Natural killer cell (primary cell): ENCODE data around the gene LGI4. TPM values are rescaled to one million over a fixed set of nuclear protein-coding genes. Genes with fewer than 3 reads are reported as not detected.

Source experiments
- ATAC-seq, 3 donors: fragments of 150-1000 bp in 2 of 3; fragments of 200-7000 bp in 1 of 3; cut with Tn5 transposase; 1 replicate in 1 of 3; 2 replicates in 2 of 3; pipeline ENCODE4 v1.10.0; 2021; ENCODE audit warnings: mild to moderate bottlenecking in 2 of 3, moderate library complexity in 2 of 3
- DNase-seq, 2 donors: peaks; one replicate each; pipeline versions ENCODE4 v3.0.0 to v3.0.0-alpha.2; 2013 to 2021; ENCODE audit warnings: mixed read lengths in 1 of 2
- H3K27ac ChIP-seq: one replicate; pipeline ENCODE4 v1.5.1; 2013; ENCODE audit warnings: mild to moderate bottlenecking, low read length
- H3K27me3 ChIP-seq: one replicate; pipeline ENCODE4 v1.6.1; 2013; ENCODE audit warnings: low read length; ENCODE audit not compliant: control insufficient read depth, insufficient read depth
- H3K36me3 ChIP-seq: one replicate; pipeline ENCODE4 v1.6.1; 2013; ENCODE audit warnings: low read length; ENCODE audit not compliant: control insufficient read depth, insufficient read depth
- H3K4me1 ChIP-seq: one replicate; pipeline ENCODE4 v1.6.1; 2013; ENCODE audit warnings: low read length; ENCODE audit not compliant: control insufficient read depth, insufficient read depth
- H3K4me3 ChIP-seq: one replicate; pipeline ENCODE4 v1.5.1; 2013; ENCODE audit warnings: low read length
- H3K9me3 ChIP-seq: one replicate; pipeline ENCODE4 v1.6.1; 2013; ENCODE audit warnings: low read length; ENCODE audit not compliant: control insufficient read depth, insufficient read depth
- H3K27ac Mint-ChIP-seq, 2 donors: one replicate each; pipeline ENCODE4 v1.8.0; 2022; ENCODE audit warnings: mild to moderate bottlenecking in 2 of 2, mixed read lengths in 2 of 2, moderate library complexity in 1 of 2
- H3K27me3 Mint-ChIP-seq, 2 donors: one replicate each; pipeline ENCODE4 v1.8.0; 2022; ENCODE audit warnings: low read depth in 2 of 2, mixed read lengths in 2 of 2
- H3K36me3 Mint-ChIP-seq: one replicate; pipeline ENCODE4 v1.8.0; 2022; ENCODE audit warnings: mixed read lengths
- H3K4me1 Mint-ChIP-seq, 2 donors: one replicate each; pipeline ENCODE4 v1.8.0; 2022; ENCODE audit warnings: mixed read lengths in 2 of 2
- H3K4me3 Mint-ChIP-seq: one replicate; pipeline ENCODE4 v1.8.0; 2022; ENCODE audit warnings: mild to moderate bottlenecking, moderate library complexity, mixed read lengths
- H3K9me3 Mint-ChIP-seq, 2 donors: one replicate each; pipeline ENCODE4 v1.8.0; 2022; ENCODE audit warnings: mixed read lengths in 2 of 2
- WGBS: methylation state at CpG from one replicate; pipeline ENCODE4 v1.1.7; 2013; ENCODE audit warnings: missing lambda C conversion rate; ENCODE audit not compliant: insufficient coverage; 5-methylcytosine and 5-hydroxymethylcytosine counted together
- intact Hi-C: fragments of 100-400 bp; cut with micrococcal nuclease; formaldehyde crosslinking; loops from one replicate; pipeline ENCODE4 v1.14.2; 2022
- total RNA-seq, 4 donors: library from RNA; stranded (reverse); fragments of 120-200 nt in 1 of 4; gene quantifications; one replicate each; pipeline versions ENCODE4 v1.2.3 to v1.2.4, GENCODE V29; 2013 to 2022
- TF ChIP-seq, protein P1 (sequence below): fragments of 200-600 bp; IDR thresholded peaks from one replicate; pipeline ENCODE4 v1.8.0; 2022; ENCODE audit warnings: antibody characterized with exemption

LGI4 gene
- total RNA-seq, 3 donors from 2014 or later (not counting 1 experiment from before 2014, with no cell fraction given), result 0.49 to 0.72 TPM; not detected in 1

DNA sequence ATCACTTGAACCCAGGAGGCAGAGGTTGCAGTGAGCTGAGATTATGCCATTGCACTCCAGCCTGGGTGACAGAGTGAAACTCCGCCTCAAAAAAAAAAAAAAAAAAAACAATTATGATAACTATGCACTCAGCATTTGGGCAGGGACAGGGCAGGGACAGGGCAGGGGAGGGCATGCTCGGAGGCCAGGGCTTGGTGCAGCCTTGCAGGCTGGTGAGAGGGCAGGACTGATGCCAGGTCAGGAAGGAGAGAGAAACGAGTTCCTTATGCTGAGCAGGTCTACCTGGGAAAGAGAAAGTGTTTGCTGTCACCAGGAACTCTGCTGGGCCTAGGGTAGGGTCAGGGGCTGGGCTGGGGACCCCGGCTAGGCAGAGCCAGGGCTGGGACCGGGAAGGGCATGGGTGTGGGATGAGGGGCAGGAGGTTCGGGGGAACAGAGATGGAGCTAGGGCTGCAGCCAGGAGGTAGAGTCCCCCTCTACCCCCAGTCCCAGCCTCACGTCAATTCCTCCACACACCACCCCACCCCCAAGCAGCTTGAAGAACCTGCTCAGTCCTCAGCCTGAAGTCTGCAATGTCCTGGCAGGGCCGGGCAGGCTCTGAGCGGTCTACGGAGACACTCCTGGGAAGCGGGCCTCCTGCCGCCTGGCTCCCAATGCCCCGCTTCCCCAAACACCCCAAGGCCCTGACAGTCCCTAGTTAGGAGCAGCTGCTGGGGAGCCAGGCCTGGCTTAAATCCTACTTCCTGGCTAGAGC is 16.4 kb downstream of the LGI4 start:
- TF ChIP-seq, protein P1, sequence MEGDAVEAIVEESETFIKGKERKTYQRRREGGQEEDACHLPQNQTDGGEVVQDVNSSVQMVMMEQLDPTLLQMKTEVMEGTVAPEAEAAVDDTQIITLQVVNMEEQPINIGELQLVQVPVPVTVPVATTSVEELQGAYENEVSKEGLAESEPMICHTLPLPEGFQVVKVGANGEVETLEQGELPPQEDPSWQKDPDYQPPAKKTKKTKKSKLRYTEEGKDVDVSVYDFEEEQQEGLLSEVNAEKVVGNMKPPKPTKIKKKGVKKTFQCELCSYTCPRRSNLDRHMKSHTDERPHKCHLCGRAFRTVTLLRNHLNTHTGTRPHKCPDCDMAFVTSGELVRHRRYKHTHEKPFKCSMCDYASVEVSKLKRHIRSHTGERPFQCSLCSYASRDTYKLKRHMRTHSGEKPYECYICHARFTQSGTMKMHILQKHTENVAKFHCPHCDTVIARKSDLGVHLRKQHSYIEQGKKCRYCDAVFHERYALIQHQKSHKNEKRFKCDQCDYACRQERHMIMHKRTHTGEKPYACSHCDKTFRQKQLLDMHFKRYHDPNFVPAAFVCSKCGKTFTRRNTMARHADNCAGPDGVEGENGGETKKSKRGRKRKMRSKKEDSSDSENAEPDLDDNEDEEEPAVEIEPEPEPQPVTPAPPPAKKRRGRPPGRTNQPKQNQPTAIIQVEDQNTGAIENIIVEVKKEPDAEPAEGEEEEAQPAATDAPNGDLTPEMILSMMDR, result no peak
- H3K27me3 Mint-ChIP-seq, result no peaks in the 10 kb centered on the region
- no peak overlapping the region for H3K27ac Mint-ChIP-seq
- Histone ChIP-seq H3K27ac (no peak overlapping the region), H3K36me3 (no peaks in the 10 kb centered on the region), H3K27me3 (peaks cover 5% of the 10 kb centered on the region), H3K4me1 (peaks cover 7% of the 10 kb centered on the region), H3K4me3 (no peak overlapping the region), H3K9me3 (no peaks in the 10 kb centered on the region)
- peaks cover 6 to 8% of the 10 kb centered on the region in 2 donors for H3K4me1 Mint-ChIP-seq
- intact Hi-C loops, result no loop called here
- no peak for DNase-seq
- ATAC-seq, result no peak
- H3K36me3 Mint-ChIP-seq, result no peaks in the 10 kb centered on the region
- no peaks in the 10 kb centered on the region for H3K9me3 Mint-ChIP-seq
- WGBS, result 76% methylated on average over 12 of the region's 13 CpGs
- H3K4me3 Mint-ChIP-seq, result no peak overlapping the region

DNA sequence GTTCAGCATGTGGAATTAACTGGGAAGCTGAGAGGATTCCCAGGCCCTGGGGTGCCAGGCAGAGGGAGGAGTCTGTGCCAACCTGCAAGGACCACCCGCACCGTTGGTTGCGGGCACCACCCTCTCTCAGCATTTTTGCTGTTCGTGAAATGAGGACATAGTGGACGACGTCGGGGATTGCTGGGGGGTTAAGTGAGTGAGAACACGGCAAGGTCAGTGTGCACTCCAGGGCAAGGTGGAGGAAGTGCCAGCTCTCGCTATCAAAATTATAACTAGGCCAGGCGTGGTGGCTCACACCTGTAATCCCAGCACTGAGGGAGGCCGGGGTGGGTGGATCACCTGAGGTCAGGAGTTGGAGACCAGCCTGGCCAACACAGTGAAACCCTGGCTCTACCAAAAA is 17.1 kb downstream of the LGI4 start:
- ATAC-seq (no peak), DNase-seq (no peak)
- peaks cover 6 to 8% of the 10 kb centered on the region in 2 donors for H3K4me1 Mint-ChIP-seq
- no peak overlapping the region for H3K4me3 Mint-ChIP-seq
- no peaks in the 10 kb centered on the region for H3K27me3 Mint-ChIP-seq
- peaks cover 5% of the 10 kb centered on the region for H3K27me3 ChIP-seq
- no peaks in the 10 kb centered on the region for H3K9me3 ChIP-seq
- no peaks in the 10 kb centered on the region for H3K36me3 ChIP-seq
- 83% methylated on average over 11 of the region's 11 CpGs for WGBS
- no peaks in the 10 kb centered on the region for H3K36me3 Mint-ChIP-seq
- H3K27ac ChIP-seq, result no peak overlapping the region
- TF ChIP-seq, protein P1, result no peak
- peaks cover 7% of the 10 kb centered on the region for H3K4me1 ChIP-seq
- no peak overlapping the region for H3K27ac Mint-ChIP-seq
- H3K9me3 Mint-ChIP-seq, result no peaks in the 10 kb centered on the region
- intact Hi-C loops, result no loop called here
- H3K4me3 ChIP-seq, result no peak overlapping the region

DNA sequence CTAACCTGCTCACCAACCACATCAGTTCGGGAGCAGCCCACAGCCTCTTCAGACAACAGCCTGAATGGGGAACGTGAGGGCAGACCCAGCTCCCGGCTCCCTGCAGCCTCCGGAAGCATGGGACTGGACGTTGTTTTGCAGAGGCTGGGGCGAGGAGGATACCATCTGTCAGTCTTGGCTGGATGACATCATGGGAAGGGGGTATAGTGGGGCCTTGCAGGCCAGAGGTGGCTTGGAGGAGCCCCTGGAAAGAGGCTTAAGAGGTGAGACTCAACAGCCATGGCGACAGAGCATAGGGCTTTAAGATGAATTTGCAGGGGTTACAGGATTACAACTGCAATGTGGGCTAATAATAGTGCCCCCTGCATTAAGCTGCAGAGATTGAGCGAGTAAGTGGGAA is 17.7 kb downstream of the LGI4 start:
- Histone ChIP-seq H3K27ac (no peak overlapping the region), H3K36me3 (no peaks in the 10 kb centered on the region), H3K4me3 (no peak overlapping the region), H3K9me3 (no peaks in the 10 kb centered on the region), H3K27me3 (peaks cover 5% of the 10 kb centered on the region), H3K4me1 (peaks cover 7% of the 10 kb centered on the region)
- no peak for DNase-seq
- no peaks in the 10 kb centered on the region for H3K9me3 Mint-ChIP-seq
- ATAC-seq, result no peak
- intact Hi-C loops, result no loop called here
- TF ChIP-seq, protein P1, result no peak
- no peaks in the 10 kb centered on the region for H3K27me3 Mint-ChIP-seq
- no peak overlapping the region for H3K4me3 Mint-ChIP-seq
- WGBS, result 84% methylated on average over 8 of the region's 8 CpGs
- H3K4me1 Mint-ChIP-seq, result peaks cover 6 to 8% of the 10 kb centered on the region in 2 donors
- no peak overlapping the region for H3K27ac Mint-ChIP-seq
- H3K36me3 Mint-ChIP-seq, result no peaks in the 10 kb centered on the region
